Sigmoid colon (tissue), 4 donors: ENCODE measurements around the gene STEAP1.

Experiments
- EP300 ChIP-seq, 4 donors: sonication (generic); formaldehyde crosslinking; IDR thresholded peaks; one replicate each; pipeline ENCODE4 v1.6.1; 2017; ENCODE audit warnings: antibody characterized with exemption in 4 of 4
- POLR2A ChIP-seq, 2 donors: fragments of 450-650 bp; IDR thresholded peaks; one replicate each; pipeline ENCODE4 v1.6.1; 2016; ENCODE audit warnings: antibody characterized with exemption in 2 of 2, mild to moderate bottlenecking in 2 of 2, moderate library complexity in 2 of 2
- POLR2AphosphoS5 ChIP-seq, 4 donors: sonication (generic); formaldehyde crosslinking; IDR thresholded peaks; one replicate each; pipeline ENCODE4 v1.6.1; 2017; ENCODE audit warnings: antibody characterized with exemption in 4 of 4
- TF ChIP-seq, protein P1 (sequence below), 4 experiments: fragments of 450-650 bp in 3 of 4; fragments of 200-600 bp in 1 of 4; IDR thresholded peaks; one replicate each; pipeline ENCODE4 v1.5.1; 2016 to 2019; ENCODE audit warnings: antibody characterized with exemption in 4 of 4, mild to moderate bottlenecking in 3 of 4, moderate library complexity in 2 of 4

DNA sequence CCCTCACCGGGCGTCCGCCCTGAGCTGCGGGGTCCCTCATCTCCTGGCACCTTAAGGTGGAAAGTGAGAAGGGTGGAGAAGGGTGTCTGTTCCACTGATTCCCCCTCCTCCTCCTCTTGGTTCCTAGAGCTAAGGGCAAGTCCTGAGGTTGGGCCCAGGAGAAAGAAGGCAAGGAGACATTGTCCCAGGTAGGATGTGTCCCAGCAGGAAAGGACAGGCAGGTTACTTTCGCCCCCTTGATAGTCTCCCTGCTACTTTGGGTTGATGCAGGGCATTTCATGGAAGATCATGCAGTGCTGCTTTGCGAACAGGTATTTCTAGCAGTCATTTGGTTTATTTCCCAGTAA is 57.9 kb downstream of the STEAP1 start:
- TF ChIP-seq, protein P1, sequence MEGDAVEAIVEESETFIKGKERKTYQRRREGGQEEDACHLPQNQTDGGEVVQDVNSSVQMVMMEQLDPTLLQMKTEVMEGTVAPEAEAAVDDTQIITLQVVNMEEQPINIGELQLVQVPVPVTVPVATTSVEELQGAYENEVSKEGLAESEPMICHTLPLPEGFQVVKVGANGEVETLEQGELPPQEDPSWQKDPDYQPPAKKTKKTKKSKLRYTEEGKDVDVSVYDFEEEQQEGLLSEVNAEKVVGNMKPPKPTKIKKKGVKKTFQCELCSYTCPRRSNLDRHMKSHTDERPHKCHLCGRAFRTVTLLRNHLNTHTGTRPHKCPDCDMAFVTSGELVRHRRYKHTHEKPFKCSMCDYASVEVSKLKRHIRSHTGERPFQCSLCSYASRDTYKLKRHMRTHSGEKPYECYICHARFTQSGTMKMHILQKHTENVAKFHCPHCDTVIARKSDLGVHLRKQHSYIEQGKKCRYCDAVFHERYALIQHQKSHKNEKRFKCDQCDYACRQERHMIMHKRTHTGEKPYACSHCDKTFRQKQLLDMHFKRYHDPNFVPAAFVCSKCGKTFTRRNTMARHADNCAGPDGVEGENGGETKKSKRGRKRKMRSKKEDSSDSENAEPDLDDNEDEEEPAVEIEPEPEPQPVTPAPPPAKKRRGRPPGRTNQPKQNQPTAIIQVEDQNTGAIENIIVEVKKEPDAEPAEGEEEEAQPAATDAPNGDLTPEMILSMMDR (IDR thresholded peaks at IDR 0.05) = no peak
- no peak for TF ChIP-seq POLR2AphosphoS5 (IDR thresholded peaks at IDR 0.05)
- TF ChIP-seq POLR2A (IDR thresholded peaks at IDR 0.05) = no peak
- no peak for TF ChIP-seq EP300 (IDR thresholded peaks at IDR 0.05)
